OCI-LY7 (cell line): Measurements from ENCODE around the gene LPP. TPM values are rescaled to one million over a fixed set of nuclear protein-coding genes. Genes with fewer than 3 reads are reported as not detected.
A peak's percentile ranks its signal among the peaks of the same experiment; 100 is the strongest.

Experiments
- BruUV-seq: library from RNA; stranded (reverse); fragments of 400-500 nt; replicated peaks from 2 replicates; lab custom pipeline; 2021; lab: Mats Ljungman, UMichigan
- CTCF ChIA-PET: fragments of 300-600 bp; sonication (Branson Sonifier 250); formaldehyde crosslinking; loops from one replicate; lab custom pipeline; 2022; ENCODE audit warnings: antibody characterized with exemption; ENCODE audit not compliant: unreplicated experiment; lab: Charles Lee
- POLR2A ChIA-PET: fragments of 300-600 bp; sonication (Branson Sonifier 250); formaldehyde crosslinking; loops from one replicate; lab custom pipeline; 2022; ENCODE audit warnings: antibody characterized with exemption; lab: Charles Lee
- DNase-seq: peaks from one replicate; pipeline ENCODE4 v3.0.0-alpha.2; 2015; ENCODE audit warnings: low spot score
- H2AFZ ChIP-seq: fragments of 200-600 bp; sonication (generic), shearing (Covaris generic); 2 replicates; pipeline ENCODE4 v1.6.1; 2014; ENCODE audit warnings: mild to moderate bottlenecking, antibody characterized with exemption, low read length, moderate library complexity
- H3K27ac ChIP-seq: fragments of 200-600 bp; sonication (generic); 2 replicates; pipeline ENCODE4 v1.5.1; 2014; ENCODE audit warnings: mixed run types, low read depth, mild to moderate bottlenecking, moderate library complexity, low read length, inconsistent platforms; ENCODE audit not compliant: poor library complexity, severe bottlenecking
- H3K36me3 ChIP-seq: fragments of 200-600 bp; sonication (generic); 2 replicates; pipeline ENCODE4 v1.6.1; 2014; ENCODE audit warnings: mild to moderate bottlenecking, antibody characterized with exemption, low read length, moderate library complexity, mixed read lengths; ENCODE audit not compliant: insufficient read depth
- H3K4me1 ChIP-seq: fragments of 200-600 bp; sonication (generic); 2 replicates; pipeline ENCODE4 v1.5.1; 2014; ENCODE audit warnings: mild to moderate bottlenecking, low read length; ENCODE audit not compliant: insufficient read depth, poor library complexity, severe bottlenecking
- H3K4me2 ChIP-seq: fragments of 200-600 bp; sonication (generic); 2 replicates; pipeline ENCODE4 v1.6.1; 2014; ENCODE audit warnings: mild to moderate bottlenecking, low read length
- H3K4me3 ChIP-seq: fragments of 200-600 bp; sonication (generic); 2 replicates; pipeline ENCODE4 v1.5.1; 2014; ENCODE audit warnings: mild to moderate bottlenecking, low read depth, low read length; ENCODE audit not compliant: poor library complexity, severe bottlenecking
- H3K79me2 ChIP-seq: fragments of 200-600 bp; sonication (generic); 2 replicates; pipeline ENCODE4 v1.6.1; 2016; ENCODE audit warnings: low read depth, mild to moderate bottlenecking, low read length, moderate library complexity, mixed read lengths; ENCODE audit not compliant: insufficient read depth
- H3K9me2 ChIP-seq: fragments of 200-600 bp; sonication (generic); 2 replicates; pipeline ENCODE4 v1.6.1; 2016; ENCODE audit warnings: mild to moderate bottlenecking, low read length, mixed read lengths; ENCODE audit not compliant: insufficient read depth
- H3K9me3 ChIP-seq: fragments of 200-600 bp; sonication (generic); 2 replicates; pipeline ENCODE4 v1.6.1; 2014; ENCODE audit warnings: mild to moderate bottlenecking, mixed run types, low read length, mixed read lengths
- H4K20me1 ChIP-seq: fragments of 200-600 bp; sonication (generic); 2 replicates; pipeline ENCODE4 v1.6.1; 2014; ENCODE audit warnings: mild to moderate bottlenecking, antibody characterized with exemption, low read length, moderate library complexity, mixed read lengths; ENCODE audit not compliant: insufficient read depth
- EZH2phosphoT487 ChIP-seq: fragments of 200-600 bp; sonication (generic); IDR thresholded peaks from 2 replicates; pipeline ENCODE4 v1.6.1; 2018; ENCODE audit warnings: low read depth, borderline replicate concordance, mild to moderate bottlenecking, mixed run types, antibody characterized with exemption, low read length, moderate library complexity, mixed read lengths
- intact Hi-C: fragments of 100-400 bp; cut with micrococcal nuclease; formaldehyde crosslinking; loops from one replicate; pipeline ENCODE4 v1.10.0; 2022; ENCODE audit not compliant: unreplicated experiment
- microRNA-seq: library from miRNA; unstranded; fragments of <30 nt; microRNA quantifications from one replicate; pipeline ENCODE4 v1.2.0, GENCODE V29; 2022; ENCODE audit warnings: borderline replicate concordance
- small RNA-seq: library from RNA; depleted of rRNA; stranded (forward); fragments of <200 nt; gene quantifications from one replicate; pipeline ENCODE3, GENCODE V24; 2014
- total RNA-seq, 2 experiments: library from RNA; depleted of rRNA in 1 of 2; stranded (reverse); fragments of >200 nt in 1 of 2; shearing (Covaris generic) in 1 of 2; gene quantifications; 2 replicates each; pipeline ENCODE4 v1.2.3, GENCODE V29; 2014 to 2022
- TF ChIP-seq, protein P1 (sequence below): fragments of 200-600 bp; sonication (generic); conservative IDR thresholded peaks from 2 replicates; pipeline ENCODE4 v1.5.1; 2014; ENCODE audit warnings: mild to moderate bottlenecking, antibody characterized with exemption, low read length, moderate library complexity, mixed read lengths

Gene LPP
- total RNA-seq, 2 experiments from 2014 or later = 10.9 to 119 TPM

DNA sequence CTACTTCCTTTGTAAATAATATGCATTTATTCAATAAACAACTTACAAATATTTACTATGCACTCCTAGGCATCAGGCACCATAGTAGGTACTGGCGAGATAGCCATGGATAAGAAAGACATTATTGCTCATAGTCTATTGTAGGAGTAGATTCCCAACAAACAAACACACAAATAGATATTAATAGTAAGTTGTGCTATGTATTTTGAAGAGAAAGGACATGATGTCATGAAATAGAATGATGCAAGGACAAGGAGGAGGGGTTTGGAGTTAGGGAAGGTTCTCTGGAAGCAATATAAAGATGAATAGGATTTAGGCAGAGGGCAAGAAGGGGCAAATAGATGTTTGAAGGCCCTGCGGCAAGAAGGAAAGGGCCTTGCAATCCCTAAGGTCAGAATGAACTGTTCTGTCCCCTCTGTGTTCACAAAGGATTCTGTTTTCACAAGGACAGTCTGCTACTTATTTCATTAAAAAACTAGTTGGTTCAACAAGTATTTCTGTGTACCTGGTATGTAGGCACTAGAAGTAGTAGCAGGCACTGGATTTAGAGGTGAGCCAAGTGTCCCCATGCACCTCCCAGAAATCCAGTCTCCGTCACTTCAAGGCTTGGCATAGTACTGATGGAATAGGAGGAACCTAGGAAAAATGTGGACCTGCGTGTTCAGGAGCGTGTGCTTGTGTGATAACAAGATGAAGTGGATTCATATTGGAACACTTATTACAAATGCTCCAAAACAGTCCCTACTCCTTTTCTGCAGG, 786.0 kb downstream of the LPP start:
- Histone ChIP-seq H2AFZ (no peak overlapping the region), H3K27ac (no peak overlapping the region), H4K20me1 (no peaks in the 10 kb centered on the region), H3K4me3 (no peak overlapping the region), H3K9me2 (no peaks in the 10 kb centered on the region), H3K36me3 (no peaks in the 10 kb centered on the region), H3K79me2 (no peaks in the 10 kb centered on the region), H3K4me1 (peaks cover 9% of the 10 kb centered on the region), H3K4me2 (no peak overlapping the region), H3K9me3 (no peaks in the 10 kb centered on the region)
- intact Hi-C loops = no loop called here
- POLR2A ChIA-PET = interaction anchor here (0.7 kb wide), 1 partner anchor 246 kb away, joined by 3 read pairs; no protein-coding TSS in a partner anchor
- BruUV-seq = no TSS peak
- TF ChIP-seq EZH2phosphoT487 = no peak
- TF ChIP-seq, protein P1, sequence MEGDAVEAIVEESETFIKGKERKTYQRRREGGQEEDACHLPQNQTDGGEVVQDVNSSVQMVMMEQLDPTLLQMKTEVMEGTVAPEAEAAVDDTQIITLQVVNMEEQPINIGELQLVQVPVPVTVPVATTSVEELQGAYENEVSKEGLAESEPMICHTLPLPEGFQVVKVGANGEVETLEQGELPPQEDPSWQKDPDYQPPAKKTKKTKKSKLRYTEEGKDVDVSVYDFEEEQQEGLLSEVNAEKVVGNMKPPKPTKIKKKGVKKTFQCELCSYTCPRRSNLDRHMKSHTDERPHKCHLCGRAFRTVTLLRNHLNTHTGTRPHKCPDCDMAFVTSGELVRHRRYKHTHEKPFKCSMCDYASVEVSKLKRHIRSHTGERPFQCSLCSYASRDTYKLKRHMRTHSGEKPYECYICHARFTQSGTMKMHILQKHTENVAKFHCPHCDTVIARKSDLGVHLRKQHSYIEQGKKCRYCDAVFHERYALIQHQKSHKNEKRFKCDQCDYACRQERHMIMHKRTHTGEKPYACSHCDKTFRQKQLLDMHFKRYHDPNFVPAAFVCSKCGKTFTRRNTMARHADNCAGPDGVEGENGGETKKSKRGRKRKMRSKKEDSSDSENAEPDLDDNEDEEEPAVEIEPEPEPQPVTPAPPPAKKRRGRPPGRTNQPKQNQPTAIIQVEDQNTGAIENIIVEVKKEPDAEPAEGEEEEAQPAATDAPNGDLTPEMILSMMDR = no peak
- CTCF ChIA-PET = no interaction called here
- no peak for DNase-seq

Small RNAs within 50 kb of the gene (microRNA-seq; reads per million reads assigned to microRNA genes)
- 15,017 reads per million, percentile 96 among the genes with 10 or more reads in this experiment for gene MIR28

Small RNAs within 50 kb of the gene (small RNA-seq; reads per million reads assigned to genes)
- 41.1 reads per million, percentile 98 among the genes with 10 or more reads in this experiment for gene MIR28
